Left lobe of liver (tissue), 2 donors: ENCODE data around the gene PAIP2. TPM values are rescaled to one million over a fixed set of nuclear protein-coding genes. Genes with fewer than 3 reads are reported as not detected.

Experiments used
- ATAC-seq: fragments of 200-7000 bp; cut with Tn5 transposase; one replicate; pipeline ENCODE4 v1.9.1; 2020; ENCODE audit warnings: mild to moderate bottlenecking, moderate library complexity
- DNase-seq: peaks from one replicate; pipeline ENCODE4 v3.0.0-alpha.2; 2020; ENCODE audit warnings: low spot score
- total RNA-seq: library from RNA; stranded (reverse); gene quantifications from one replicate; pipeline ENCODE4 v1.2.1, GENCODE V29; 2021
- donor health status: DM: no; HTN: no; CAD: no; lungs with moderate emphysema.
- donor health status: DM: no; HTN: yes; CAD: no.

Gene PAIP2
- total RNA-seq, 1 donor from 2014 or later: 31.6 TPM

- DNase-seq: no peak
- no peak for ATAC-seq
Observed at GRCh38 chr5:139390639-139391569, 49.2 kb downstream of the PAIP2 start.

GRCh38 chr5:139391570-139392323 is 50.1 kb downstream of the PAIP2 start:
- ATAC-seq (no peak), DNase-seq (no peak)

- DNase-seq: no peak
- no peak for ATAC-seq
Observed at GRCh38 chr5:139392324-139392677, 50.6 kb downstream of the PAIP2 start.

GRCh38 chr5:139392678-139393496 is 51.2 kb downstream of the PAIP2 start:
- ATAC-seq: peak; percentile 67

GRCh38 chr5:139393497-139394122 is 52.0 kb downstream of the PAIP2 start:
- DNase-seq (no peak), ATAC-seq (no peak)

More at GRCh38 chr5:139392678-139393496, 51.2 kb downstream of the PAIP2 start:
- no peak for DNase-seq

- ATAC-seq: peak; percentile 54
- no peak for DNase-seq
Observed at GRCh38 chr5:139394123-139394653, 52.5 kb downstream of the PAIP2 start.

GRCh38 chr5:139394654-139395566 is 53.3 kb downstream of the PAIP2 start, which contains the start of gene PROB1:
Gene PROB1, minus strand, starts transcription at chr5:139395104. Its CDS starts 23 bp downstream, at chr5:139395081.
- peak; percentile 50 for ATAC-seq
- no peak for DNase-seq

- no peak for ATAC-seq
- no peak for DNase-seq
Observed at GRCh38 chr5:139395844-139396640, 54.4 kb downstream of the PAIP2 start.

- DNase-seq: no peak
Observed at GRCh38 chr5:139396691-139397090, 55.0 kb downstream of the PAIP2 start.

GRCh38 chr5:139397921-139398320 is 56.3 kb downstream of the PAIP2 start:
- DNase-seq: no peak
- ATAC-seq: no peak

More at GRCh38 chr5:139396691-139397090, 55.0 kb downstream of the PAIP2 start:
- ATAC-seq: no peak

- no peak for ATAC-seq
- DNase-seq: no peak
Observed at GRCh38 chr5:139399501-139400121, 58.0 kb downstream of the PAIP2 start.

- ATAC-seq (no peak), DNase-seq (no peak)
Observed at GRCh38 chr5:139401546-139401945, 59.9 kb downstream of the PAIP2 start.

- ATAC-seq (peak; percentile 36), DNase-seq (no peak)
Observed at GRCh38 chr5:139402561-139403158, 61.0 kb downstream of the PAIP2 start.

- no peak for ATAC-seq
- DNase-seq: no peak
Observed at GRCh38 chr5:139403418-139403786, 61.7 kb downstream of the PAIP2 start.

- DNase-seq (peak; percentile 97), ATAC-seq (peak; percentile 95)
Observed at GRCh38 chr5:139403787-139404483, 62.3 kb downstream of the PAIP2 start, which contains the start of gene SPATA24. Gene SPATA24, minus strand, starts transcription at chr5:139404089. Its CDS starts 29 bp downstream, at chr5:139404060.

GRCh38 chr5:139404484-139404840 is 62.8 kb downstream of the PAIP2 start:
- no peak for ATAC-seq
- no peak for DNase-seq

- no peak for ATAC-seq
- no peak for DNase-seq
Observed at GRCh38 chr5:139406963-139407362, 65.3 kb downstream of the PAIP2 start.
